HCT116 (cell line): ENCODE measurements around the gene RBM44. TPM values are rescaled to one million over a fixed set of nuclear protein-coding genes. Genes with fewer than 3 reads are reported as not detected.

Source experiments
- ATAC-seq: fragments of 200-7000 bp; cut with Tn5 transposase; 2 replicates; pipeline ENCODE4 v1.9.1; 2020; ENCODE audit warnings: mild to moderate bottlenecking, moderate library complexity
- BruUV-seq: library from RNA; stranded (reverse); fragments of 400-500 nt; replicated peaks from 2 replicates; lab custom pipeline; 2021; lab: Mats Ljungman, UMichigan
- CTCF ChIA-PET: fragments of 300-600 bp; sonication (Branson Sonifier 250); formaldehyde crosslinking; loops from one replicate; lab custom pipeline; 2021; ENCODE audit warnings: antibody characterized with exemption; lab: Charles Lee
- POLR2A ChIA-PET: fragments of 300-600, 350-600 bp; sonication (Branson Sonifier 250); formaldehyde crosslinking; loops from one replicate; lab custom pipeline; 2021; ENCODE audit warnings: antibody characterized with exemption; lab: Charles Lee
- RAD21 ChIA-PET, 2 experiments: fragments of 300-600 bp; sonication (Branson Sonifier 250); formaldehyde crosslinking; loops; one replicate each; lab custom pipeline; 2023; ENCODE audit warnings: low total read pairs in 2 of 2; ENCODE audit not compliant: uncharacterized antibody in 2 of 2, unreplicated experiment in 2 of 2, low non-redundant PET in 1 of 2; lab: Charles Lee
- DNase-seq: peaks from one replicate; pipeline ENCODE4 v3.0.0-alpha.2; 2010; ENCODE audit warnings: low read depth, low spot score
- H2AFZ ChIP-seq: fragments of 200-600 bp; shearing (Covaris generic), sonication (generic); 2 replicates; pipeline ENCODE4 v1.6.1; 2017; ENCODE audit warnings: low read depth, mixed run types, mixed read lengths, antibody characterized with exemption, low read length; ENCODE audit not compliant: poor library complexity, severe bottlenecking
- H3K27ac ChIP-seq: 2 replicates; pipeline ENCODE4 v1.5.1; 2012; ENCODE audit warnings: low read depth, low read length
- H3K27me3 ChIP-seq: fragments of 200-600 bp; sonication (generic); 2 replicates; pipeline ENCODE4 v1.6.1; 2016; ENCODE audit warnings: mixed run types, low read length, mixed read lengths; ENCODE audit not compliant: insufficient read depth
- H3K36me3 ChIP-seq, 2 experiments: fragments of 200-500 bp in 1 of 2; fragments of 200-600 bp in 1 of 2; sonication (Bioruptor generic) in 1 of 2; sonication (generic) in 1 of 2; 2 replicates each; pipeline versions ENCODE4 v1.5.1 to v1.6.1; 2014 to 2016; ENCODE audit warnings: low read length in 2 of 2, inconsistent platforms in 1 of 2, mixed read lengths in 1 of 2, mixed run types in 1 of 2; ENCODE audit not compliant: insufficient read depth in 2 of 2, control insufficient read depth in 1 of 2
- H3K4me1 ChIP-seq, 2 experiments: fragments of 200-600 bp in 1 of 2; sonication (generic) in 1 of 2; 2 replicates each; pipeline versions ENCODE4 v1.5.1 to v1.6.1; 2012 to 2017; ENCODE audit warnings: low read length in 2 of 2, inconsistent platforms in 1 of 2, mild to moderate bottlenecking in 1 of 2, mixed read lengths in 1 of 2, mixed run types in 1 of 2, moderate library complexity in 1 of 2; ENCODE audit not compliant: insufficient read depth in 2 of 2, control insufficient read depth in 1 of 2
- H3K4me2 ChIP-seq: fragments of 200-600 bp; sonication (generic); 2 replicates; pipeline ENCODE4 v1.6.1; 2017; ENCODE audit warnings: mixed run types, low read length, mixed read lengths
- H3K4me3 ChIP-seq, 2 experiments: fragments of 200-600 bp in 1 of 2; sonication (generic) in 1 of 2; replicated peaks in 1 of 2; 2 replicates each; pipeline ENCODE4 v1.5.1; 2011 to 2016; ENCODE audit warnings: low read length in 2 of 2, control low read depth in 1 of 2, low read depth in 1 of 2, mild to moderate bottlenecking in 1 of 2, mixed read lengths in 1 of 2, mixed run types in 1 of 2
- H3K79me2 ChIP-seq: fragments of 200-600 bp; sonication (generic); 2 replicates; pipeline ENCODE4 v1.6.1; 2017; ENCODE audit warnings: mild to moderate bottlenecking, mixed run types, low read length, moderate library complexity, mixed read lengths; ENCODE audit not compliant: insufficient read depth
- H3K9ac ChIP-seq: fragments of 200-600 bp; sonication (generic); 2 replicates; pipeline ENCODE4 v1.6.1; 2016; ENCODE audit warnings: low read length, mixed read lengths
- H3K9me2 ChIP-seq: fragments of 200-600 bp; sonication (generic), shearing (Covaris generic); 2 replicates; pipeline ENCODE4 v1.6.1; 2017; ENCODE audit warnings: mixed run types, mild to moderate bottlenecking, moderate library complexity; ENCODE audit not compliant: insufficient read depth
- H3K9me3 ChIP-seq, 2 experiments: fragments of 200-500 bp in 1 of 2; fragments of 200-600 bp in 1 of 2; sonication (Bioruptor generic) in 1 of 2; sonication (generic) in 1 of 2; 2 replicates each; pipeline ENCODE4 v1.6.1; 2014 to 2017; ENCODE audit warnings: low read length in 2 of 2, mixed read lengths in 2 of 2, inconsistent platforms in 1 of 2, low read depth in 1 of 2, mild to moderate bottlenecking in 1 of 2, mixed run types in 1 of 2, moderate library complexity in 1 of 2; ENCODE audit not compliant: control insufficient read depth in 1 of 2, insufficient read depth in 1 of 2
- H4K20me1 ChIP-seq: fragments of 200-600 bp; sonication (generic), shearing (Covaris generic); 2 replicates; pipeline ENCODE4 v1.6.1; 2017; ENCODE audit warnings: mixed run types, mild to moderate bottlenecking, moderate library complexity; ENCODE audit not compliant: insufficient read depth
- ATF3 ChIP-seq: IDR thresholded peaks from 2 replicates; pipeline ENCODE4 v1.6.1; 2012
- CTCF ChIP-seq, 3 experiments: fragments of 200-600 bp in 1 of 3; sonication (generic) in 1 of 3; IDR thresholded peaks in 2 of 3; conservative IDR thresholded peaks in 1 of 3; 2 replicates each; pipeline ENCODE4 v1.5.1; 2012 to 2017; ENCODE audit warnings: low read depth in 2 of 3, low read length in 2 of 3, antibody characterized with exemption in 1 of 3, borderline replicate concordance in 1 of 3, control low read depth in 1 of 3, mild to moderate bottlenecking in 1 of 3, mixed read lengths in 1 of 3, mixed run types in 1 of 3, moderate library complexity in 1 of 3; ENCODE audit not compliant: insufficient read depth in 1 of 3
- ELF1 ChIP-seq: IDR thresholded peaks from 2 replicates; pipeline ENCODE4 v1.6.1; 2012; ENCODE audit warnings: low read depth, borderline replicate concordance
- FOSL1 ChIP-seq: IDR thresholded peaks from 2 replicates; pipeline ENCODE4 v1.6.1; 2012; ENCODE audit warnings: low read depth
- MAX ChIP-seq: IDR thresholded peaks from 2 replicates; pipeline ENCODE4 v1.6.1; 2012
- RAD21 ChIP-seq: IDR thresholded peaks from 2 replicates; pipeline ENCODE4 v1.6.1; 2012; ENCODE audit warnings: low read depth, mild to moderate bottlenecking
- SP1 ChIP-seq: IDR thresholded peaks from 2 replicates; pipeline ENCODE4 v1.6.1; 2012; ENCODE audit warnings: low read depth
- SRF ChIP-seq: IDR thresholded peaks from 2 replicates; pipeline ENCODE4 v1.6.1; 2012; ENCODE audit warnings: low read depth
- TCF7L2 ChIP-seq: IDR thresholded peaks from 2 replicates; pipeline ENCODE4 v1.7.0; 2011; ENCODE audit warnings: borderline replicate concordance, inconsistent platforms; ENCODE audit not compliant: insufficient read depth, insufficient read length; ENCODE audit errors: extremely low read depth
- ZNF274 ChIP-seq: fragments of 200-500 bp; sonication (Bioruptor generic); IDR thresholded peaks from 2 replicates; pipeline ENCODE4 v1.6.1; 2014; ENCODE audit warnings: mild to moderate bottlenecking, low read depth, low read length, inconsistent platforms
- intact Hi-C: fragments of 100-400 bp; cut with micrococcal nuclease; formaldehyde crosslinking; loops from 2 replicates; pipeline ENCODE4 v1.10.0; 2022
- total RNA-seq: library from RNA; stranded (reverse); gene quantifications from one replicate; pipeline ENCODE4 v1.2.1, GENCODE V29; 2021; ENCODE audit not compliant: unreplicated experiment

RBM44 gene
- total RNA-seq, 1 experiment from 2014 or later, result 0.54 TPM

GRCh38 chr2:237879058-237879430 lies 80.5 kb downstream of the RBM44 start:
- Histone ChIP-seq H3K9ac (no peak overlapping the region), H3K27me3 (no peaks in the 10 kb centered on the region), H2AFZ (no peak overlapping the region), H3K36me3 (peaks cover 0 to 7% of the 10 kb centered on the region in 2 experiments; a peak in 1 of 4 replicates), H3K79me2 (no peaks in the 10 kb centered on the region), H3K4me1 (peaks cover 9 to 14% of the 10 kb centered on the region in 2 experiments), H4K20me1 (no peaks in the 10 kb centered on the region), H3K9me3 (no peaks in the 10 kb centered on the region), H3K9me2 (no peaks in the 10 kb centered on the region), H3K4me2 (no peak overlapping the region), H3K27ac (no peak overlapping the region), H3K4me3 (no peak overlapping the region)
- no TSS peak for BruUV-seq
- intact Hi-C loops, result no loop called here
- DNase-seq (no peak), ATAC-seq (no peak)
- ChIA-PET RAD21 (no interaction called here), CTCF (no interaction called here), POLR2A (no interaction called here)
- TF ChIP-seq TCF7L2 (no peak), RAD21 (no peak), FOSL1 (no peak), SP1 (no peak), ZNF274 (no peak), ELF1 (no peak), SRF (no peak), MAX (no peak), CTCF (IDR thresholded peaks at IDR 0.05 in 2 of 3, conservative IDR thresholded peaks at IDR 0.05 in 1 of 3; ENCODE audit: borderline replicate concordance in 1 of 3, insufficient read depth in 1 of 3, low read depth in 2 of 3, low read length in 2 of 3) (no peak), ATF3 (no peak)
